ENCODE results near the gene SUGCT. TPM values are rescaled to one million over a fixed set of nuclear protein-coding genes. Genes with fewer than 3 reads are reported as not detected.
A peak's percentile ranks its signal among the peaks of the same experiment; 100 is the strongest.

SUGCT gene
- total and polyA plus RNA-seq, 9 of the 15 experiments (the other 6 are each of a cell fraction or from before 2014, with no cell fraction given), result 0.58 to 2.5 (median 1.4) TPM

DNA sequence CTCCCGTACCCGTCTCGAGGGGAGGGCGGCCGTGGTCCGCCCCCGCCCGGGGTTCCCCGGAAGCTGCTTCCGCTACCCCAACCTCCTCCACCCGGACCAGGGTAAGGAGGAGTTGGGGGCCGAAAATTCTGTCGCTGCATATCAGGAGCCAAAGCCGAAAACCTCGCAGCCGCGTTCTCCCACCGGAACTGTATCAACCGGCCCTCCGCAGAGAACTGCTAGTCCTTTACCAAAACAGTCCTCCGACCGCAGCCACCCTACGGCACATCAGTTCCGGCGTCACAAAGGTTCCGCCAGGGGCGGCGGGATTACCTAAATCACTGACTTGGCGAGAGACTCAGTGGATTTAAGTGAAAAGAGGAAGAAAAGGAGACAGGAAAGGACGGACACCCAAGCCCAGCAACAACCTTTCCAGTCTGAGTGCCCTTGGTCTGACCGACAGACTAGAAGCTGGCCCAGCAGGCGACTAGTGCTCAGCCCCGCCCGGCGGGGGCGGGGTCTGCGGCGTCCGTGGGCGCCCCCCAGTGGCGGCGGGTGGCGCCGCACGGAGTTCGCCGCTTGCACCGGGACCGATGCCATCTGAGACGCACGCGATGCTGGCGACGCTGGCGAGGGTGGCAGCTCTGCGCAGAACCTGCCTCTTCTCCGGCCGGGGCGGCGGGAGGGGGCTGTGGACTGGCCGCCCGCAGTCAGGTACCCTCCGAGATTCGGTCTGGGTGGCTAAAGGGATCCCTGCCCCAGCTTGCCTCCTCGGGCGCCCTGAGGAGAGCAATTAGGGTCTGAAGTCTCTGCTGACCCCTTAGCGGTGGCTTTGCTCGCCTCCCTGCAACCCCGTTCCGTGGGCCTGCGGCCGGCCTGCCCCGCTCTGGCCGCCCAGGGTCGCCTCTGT is at the start of gene SUGCT, which contains the start of gene MPLKIP (continued):
- peak; percentile 99 for TF ChIP-seq TAF1 (IDR thresholded peaks at IDR 0.05; ENCODE audit: control insufficient read depth, extremely low read depth, insufficient read depth, low read length, severe bottlenecking)
- TF ChIP-seq, protein P1, sequence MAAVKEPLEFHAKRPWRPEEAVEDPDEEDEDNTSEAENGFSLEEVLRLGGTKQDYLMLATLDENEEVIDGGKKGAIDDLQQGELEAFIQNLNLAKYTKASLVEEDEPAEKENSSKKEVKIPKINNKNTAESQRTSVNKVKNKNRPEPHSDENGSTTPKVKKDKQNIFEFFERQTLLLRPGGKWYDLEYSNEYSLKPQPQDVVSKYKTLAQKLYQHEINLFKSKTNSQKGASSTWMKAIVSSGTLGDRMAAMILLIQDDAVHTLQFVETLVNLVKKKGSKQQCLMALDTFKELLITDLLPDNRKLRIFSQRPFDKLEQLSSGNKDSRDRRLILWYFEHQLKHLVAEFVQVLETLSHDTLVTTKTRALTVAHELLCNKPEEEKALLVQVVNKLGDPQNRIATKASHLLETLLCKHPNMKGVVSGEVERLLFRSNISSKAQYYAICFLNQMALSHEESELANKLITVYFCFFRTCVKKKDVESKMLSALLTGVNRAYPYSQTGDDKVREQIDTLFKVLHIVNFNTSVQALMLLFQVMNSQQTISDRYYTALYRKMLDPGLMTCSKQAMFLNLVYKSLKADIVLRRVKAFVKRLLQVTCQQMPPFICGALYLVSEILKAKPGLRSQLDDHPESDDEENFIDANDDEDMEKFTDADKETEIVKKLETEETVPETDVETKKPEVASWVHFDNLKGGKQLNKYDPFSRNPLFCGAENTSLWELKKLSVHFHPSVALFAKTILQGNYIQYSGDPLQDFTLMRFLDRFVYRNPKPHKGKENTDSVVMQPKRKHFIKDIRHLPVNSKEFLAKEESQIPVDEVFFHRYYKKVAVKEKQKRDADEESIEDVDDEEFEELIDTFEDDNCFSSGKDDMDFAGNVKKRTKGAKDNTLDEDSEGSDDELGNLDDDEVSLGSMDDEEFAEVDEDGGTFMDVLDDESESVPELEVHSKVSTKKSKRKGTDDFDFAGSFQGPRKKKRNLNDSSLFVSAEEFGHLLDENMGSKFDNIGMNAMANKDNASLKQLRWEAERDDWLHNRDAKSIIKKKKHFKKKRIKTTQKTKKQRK (IDR thresholded peaks at IDR 0.05; ENCODE audit: borderline replicate concordance, low read depth, low read length), result no peak
- 0 out of 2 replicates have a peak, but pooled peaks have one; percentile 5 for TF ChIP-seq ZNF384 (IDR thresholded peaks at IDR 0.05; ENCODE audit: low read depth, low read length)
- TF ChIP-seq ATF7 (IDR thresholded peaks at IDR 0.05), result peak; percentile 86
- 0 out of 2 replicates have a peak, but pooled peaks have one; percentile 28 for TF ChIP-seq ZNF780A (CRISPR knock-in tag; IDR thresholded peaks at IDR 0.05)
- TF ChIP-seq LARP7 (IDR thresholded peaks at IDR 0.05), result 0 out of 2 replicates have a peak, but pooled peaks have one; percentile 26
- peak; percentile 58 for TF ChIP-seq ETV1 (tag; conservative IDR thresholded peaks at IDR 0.05; ENCODE audit: low read depth)
- peak; percentile 83 for TF ChIP-seq HCFC1 (IDR thresholded peaks at IDR 0.05; ENCODE audit: low read depth, low read length)
- peak; percentile 72 for TF ChIP-seq CCNT2 (IDR thresholded peaks at IDR 0.05; ENCODE audit: borderline replicate concordance, extremely low read depth, insufficient read length, low read depth, low read length)
- no peak for TF ChIP-seq ZNF764 (CRISPR knock-in tag; IDR thresholded peaks at IDR 0.05; ENCODE audit: low read depth)
- no peak for TF ChIP-seq BRF1 (IDR thresholded peaks at IDR 0.05; ENCODE audit: borderline replicate concordance, extremely low read depth, insufficient read length)
- no peak for TF ChIP-seq ZNF436 (CRISPR knock-in tag; IDR thresholded peaks at IDR 0.05)
- TF ChIP-seq, protein P2, sequence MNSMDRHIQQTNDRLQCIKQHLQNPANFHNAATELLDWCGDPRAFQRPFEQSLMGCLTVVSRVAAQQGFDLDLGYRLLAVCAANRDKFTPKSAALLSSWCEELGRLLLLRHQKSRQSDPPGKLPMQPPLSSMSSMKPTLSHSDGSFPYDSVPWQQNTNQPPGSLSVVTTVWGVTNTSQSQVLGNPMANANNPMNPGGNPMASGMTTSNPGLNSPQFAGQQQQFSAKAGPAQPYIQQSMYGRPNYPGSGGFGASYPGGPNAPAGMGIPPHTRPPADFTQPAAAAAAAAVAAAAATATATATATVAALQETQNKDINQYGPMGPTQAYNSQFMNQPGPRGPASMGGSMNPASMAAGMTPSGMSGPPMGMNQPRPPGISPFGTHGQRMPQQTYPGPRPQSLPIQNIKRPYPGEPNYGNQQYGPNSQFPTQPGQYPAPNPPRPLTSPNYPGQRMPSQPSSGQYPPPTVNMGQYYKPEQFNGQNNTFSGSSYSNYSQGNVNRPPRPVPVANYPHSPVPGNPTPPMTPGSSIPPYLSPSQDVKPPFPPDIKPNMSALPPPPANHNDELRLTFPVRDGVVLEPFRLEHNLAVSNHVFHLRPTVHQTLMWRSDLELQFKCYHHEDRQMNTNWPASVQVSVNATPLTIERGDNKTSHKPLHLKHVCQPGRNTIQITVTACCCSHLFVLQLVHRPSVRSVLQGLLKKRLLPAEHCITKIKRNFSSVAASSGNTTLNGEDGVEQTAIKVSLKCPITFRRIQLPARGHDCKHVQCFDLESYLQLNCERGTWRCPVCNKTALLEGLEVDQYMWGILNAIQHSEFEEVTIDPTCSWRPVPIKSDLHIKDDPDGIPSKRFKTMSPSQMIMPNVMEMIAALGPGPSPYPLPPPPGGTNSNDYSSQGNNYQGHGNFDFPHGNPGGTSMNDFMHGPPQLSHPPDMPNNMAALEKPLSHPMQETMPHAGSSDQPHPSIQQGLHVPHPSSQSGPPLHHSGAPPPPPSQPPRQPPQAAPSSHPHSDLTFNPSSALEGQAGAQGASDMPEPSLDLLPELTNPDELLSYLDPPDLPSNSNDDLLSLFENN (IDR thresholded peaks at IDR 0.05; ENCODE audit: low read depth in 2 of 2, low read length in 2 of 2), result 0 out of 4 replicates have a peak, but pooled peaks of 1 of the 2 experiments have one; percentile 7
- TF ChIP-seq RBM34 (IDR thresholded peaks at IDR 0.05; ENCODE audit: borderline replicate concordance, insufficient read depth, low read length), result no peak
- peak; percentile 95 for TF ChIP-seq SP1 (CRISPR knock-in tag; IDR thresholded peaks at IDR 0.05)
- TF ChIP-seq ZNF778 (CRISPR knock-in tag; IDR thresholded peaks at IDR 0.05), result no peak
- no peak for TF ChIP-seq PHF21A (IDR thresholded peaks at IDR 0.05; ENCODE audit: borderline replicate concordance, low read depth)
- peak; percentile 19; the same call in 1 of the 2 replicates for TF ChIP-seq SMARCA4 (IDR thresholded peaks at IDR 0.05)
- TF ChIP-seq SAFB2 (IDR thresholded peaks at IDR 0.05; ENCODE audit: borderline replicate concordance, low read depth, low read length, severe bottlenecking), result no peak
- TF ChIP-seq ETS2 (tag; IDR thresholded peaks at IDR 0.05; ENCODE audit: borderline replicate concordance, poor library complexity, severe bottlenecking), result no peak

Measured in K562 (cell line).